Stimulated activated CD4-positive, alpha-beta T cell treated with anti-CD3 and anti-CD28 coated beads, Interleukin-1b, Interleukin-23, amount 100 ng/mL, for 48 hours (primary cell): Measurements from ENCODE around the gene GLRX.

ENCODE experiments used
- DNase-seq: peaks from one replicate; pipeline ENCODE4 v3.0.0-alpha.2; 2020

Gene GLRX

DNA sequence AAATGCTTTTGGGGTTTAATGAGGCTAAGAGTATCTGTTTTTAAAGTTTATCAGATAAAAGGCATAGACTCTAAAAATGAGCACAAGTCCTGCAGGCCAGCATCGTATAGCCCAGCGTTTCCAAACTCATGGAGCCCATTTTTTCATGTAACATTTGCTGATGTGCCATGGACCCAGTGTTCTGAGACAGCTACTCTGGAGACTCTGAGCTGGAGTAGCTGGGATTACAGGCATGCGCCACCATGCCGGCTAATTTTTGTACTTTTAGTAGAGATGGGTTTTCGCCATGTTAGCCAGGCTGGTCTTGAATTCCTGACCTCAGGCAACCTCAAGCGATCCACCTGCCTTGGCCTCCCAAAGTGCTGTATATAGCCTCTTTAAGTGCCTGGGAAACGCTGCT lies 15.8 kb downstream of the GLRX start:
- DNase-seq, result no peak

DNA sequence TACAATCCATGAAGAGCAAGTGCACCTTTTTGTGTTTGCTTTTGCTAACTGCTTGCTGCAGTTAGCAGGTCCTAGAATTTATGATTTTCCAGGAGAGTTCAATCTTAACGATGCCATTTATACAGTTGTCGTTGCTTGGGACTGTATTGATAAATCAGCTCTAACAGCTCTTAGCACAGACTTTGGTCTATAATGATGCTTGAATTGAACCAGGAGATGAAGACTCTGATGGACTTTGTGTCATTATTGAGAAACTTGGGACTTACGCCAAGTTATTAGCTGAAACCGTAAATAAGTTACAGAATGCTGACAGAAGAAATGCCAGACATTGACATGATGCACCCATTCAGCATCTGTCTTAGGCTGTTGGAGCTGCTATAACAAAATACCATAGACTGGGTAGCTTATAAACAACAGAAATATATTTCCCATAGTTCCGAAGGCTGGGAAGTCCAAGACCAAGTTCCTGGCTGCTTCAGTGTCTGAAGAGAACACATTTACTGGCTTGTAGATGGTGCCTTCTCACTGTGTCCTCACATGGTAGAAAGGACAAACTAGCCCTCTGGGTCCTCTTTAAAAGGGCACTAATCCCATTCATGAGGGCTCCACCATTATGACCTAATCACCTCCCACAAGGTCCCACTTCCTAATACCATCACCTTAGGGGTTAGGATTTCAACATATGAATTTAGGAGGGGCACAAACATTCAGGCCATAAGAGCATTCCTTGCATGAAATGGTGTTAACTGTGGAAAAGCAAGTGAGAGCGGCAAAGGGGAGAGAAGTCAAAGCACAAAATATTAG lies 17.6 kb downstream of the GLRX start:
- no peak for DNase-seq

DNA sequence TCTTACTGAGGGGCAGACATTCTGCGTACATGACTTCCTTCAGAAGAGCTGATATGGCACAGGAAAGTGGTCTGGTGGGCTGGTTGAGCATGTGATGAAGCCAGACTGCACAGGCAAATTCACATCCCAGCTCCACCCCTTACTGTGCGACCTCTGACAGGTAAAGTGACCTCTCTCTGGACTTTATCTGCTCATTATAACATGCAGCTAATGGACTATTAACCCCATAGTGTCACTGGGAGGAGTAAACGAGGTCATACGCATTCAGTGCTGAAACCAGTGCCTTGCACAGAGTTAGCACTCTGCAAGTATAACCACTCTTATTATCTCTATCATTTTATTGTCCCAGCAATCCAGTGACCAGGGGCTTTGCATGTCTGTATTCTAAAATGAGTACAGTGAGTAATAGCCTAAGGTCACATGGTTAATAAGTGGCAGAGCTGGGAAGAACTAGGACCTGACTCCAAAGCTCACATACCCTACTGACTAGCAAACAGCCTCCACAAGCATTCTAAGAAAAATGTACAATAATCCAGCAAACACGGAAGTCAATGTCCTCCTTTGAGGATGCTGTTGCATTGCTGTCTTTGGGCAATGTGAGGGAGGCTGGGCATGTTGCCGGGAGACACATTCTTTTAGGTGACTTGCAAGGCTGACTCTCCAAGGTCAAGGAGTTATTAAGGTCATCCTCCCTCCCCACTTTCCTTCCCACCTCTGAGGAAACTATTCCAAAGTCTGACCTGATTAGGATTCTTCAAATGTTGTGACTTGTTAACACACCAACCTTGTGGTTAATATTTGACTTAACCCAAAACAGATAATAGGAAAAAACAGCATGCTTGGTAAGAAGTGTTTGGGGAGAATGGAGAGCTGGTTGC lies 19.0 kb downstream of the GLRX start:
- DNase-seq, result no peak

DNA sequence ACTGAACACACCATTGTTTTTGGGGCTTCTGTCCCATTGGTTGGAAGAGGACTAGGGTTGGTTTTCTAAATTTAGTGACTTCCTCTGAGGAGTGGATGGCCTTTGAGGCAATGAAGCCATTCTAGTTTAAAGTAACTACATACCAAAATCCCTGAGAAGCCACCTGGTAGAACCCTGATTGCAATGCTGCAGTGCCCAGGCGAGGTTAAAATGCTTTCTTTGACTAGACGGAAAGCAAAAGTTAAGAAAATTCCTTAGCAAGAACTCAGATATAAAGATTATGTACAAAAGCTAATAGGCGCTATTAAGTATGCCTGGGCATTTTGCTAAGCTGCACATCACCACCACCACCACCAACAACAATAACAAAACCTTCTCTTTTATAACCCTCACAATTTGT lies 20.6 kb downstream of the GLRX start:
- DNase-seq, result no peak

DNA sequence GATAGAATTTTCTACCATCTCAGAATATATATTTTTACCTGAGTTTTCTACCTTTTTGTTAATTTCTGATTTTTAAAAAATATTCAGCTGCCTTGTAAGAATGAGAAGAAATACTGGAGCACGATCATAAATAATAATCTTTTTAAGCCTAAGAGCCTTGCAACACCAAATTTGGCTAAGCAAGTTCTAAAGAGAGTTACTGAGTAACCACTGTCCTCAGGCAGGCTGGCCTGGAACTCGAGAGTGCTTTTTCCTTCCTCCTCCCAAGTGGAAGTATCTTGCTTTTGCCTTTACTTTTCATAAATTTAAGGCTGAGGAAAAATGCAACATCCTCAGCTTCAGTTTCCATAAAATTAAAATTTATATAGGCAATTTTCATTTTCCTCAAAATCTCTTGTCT lies 21.0 kb downstream of the GLRX start:
- DNase-seq, result no peak

DNA sequence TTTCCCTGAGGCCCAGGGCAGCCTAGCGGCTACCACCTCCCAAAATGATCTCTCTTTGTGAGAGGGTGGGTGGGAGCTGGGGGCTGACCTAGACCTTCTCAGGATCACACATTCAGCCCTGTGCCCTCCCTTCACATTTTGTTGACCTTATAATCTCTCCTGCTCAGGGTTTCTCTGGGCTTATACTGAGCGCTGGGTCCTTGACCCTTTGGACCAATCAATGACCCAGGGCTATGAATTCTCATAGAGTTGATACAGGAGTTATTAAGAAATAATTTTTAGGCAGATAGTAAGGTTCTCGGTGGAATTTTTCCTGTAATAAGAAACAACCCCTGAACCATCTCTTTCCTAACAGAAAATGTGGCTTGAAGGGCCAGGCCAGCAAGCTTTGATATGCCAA lies 22.0 kb downstream of the GLRX start:
- no peak for DNase-seq

DNA sequence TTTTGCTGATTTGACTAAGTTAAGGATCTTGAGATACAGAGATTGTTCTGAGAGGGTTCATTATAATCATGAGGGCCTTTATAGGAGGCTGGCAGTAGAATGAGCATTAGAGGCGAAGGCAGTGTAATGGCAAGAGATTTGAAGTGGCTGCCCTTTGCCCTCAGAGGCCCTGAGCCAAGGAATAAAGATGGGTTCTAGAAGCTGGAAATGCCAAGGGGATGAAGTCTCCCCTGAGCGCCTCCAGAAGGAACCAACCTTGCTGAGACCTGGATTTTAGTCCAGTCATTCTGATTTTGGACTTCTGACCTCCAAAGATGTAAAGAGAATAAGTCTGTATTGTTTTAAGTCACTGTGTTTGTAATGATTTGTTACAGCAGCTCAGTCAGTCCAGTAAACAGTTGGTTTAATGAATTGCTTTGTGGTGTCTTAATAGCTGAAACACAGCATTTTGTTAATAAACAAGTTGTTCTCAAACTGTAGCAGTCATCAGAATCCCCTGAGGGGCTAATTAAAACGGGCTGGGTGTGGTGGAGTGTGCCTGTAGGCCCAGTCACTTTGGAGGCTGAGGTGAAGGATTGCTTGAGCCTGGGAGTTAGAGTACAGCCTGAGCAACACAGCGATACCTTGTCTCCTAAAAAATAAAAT lies 23.2 kb downstream of the GLRX start:
- DNase-seq, result no peak

DNA sequence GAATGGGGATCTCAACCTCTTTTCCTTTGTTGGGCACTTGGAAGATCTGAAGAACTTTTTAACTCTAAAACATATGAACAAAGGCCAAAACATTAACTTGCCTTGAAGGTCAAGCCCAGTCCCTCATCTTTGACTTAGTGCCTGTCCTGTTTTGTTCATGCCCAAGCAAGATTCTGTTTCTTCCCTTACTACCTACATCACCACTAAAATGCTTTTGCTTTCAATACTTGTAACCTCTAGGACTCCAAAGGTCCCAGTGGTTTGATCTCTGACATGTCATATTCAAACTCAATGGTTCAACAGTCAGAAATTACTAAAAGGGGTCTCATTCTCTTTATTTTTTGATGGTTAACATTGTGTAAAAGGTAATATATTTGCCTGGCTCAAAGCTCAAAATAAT lies 24.0 kb downstream of the GLRX start:
- no peak for DNase-seq

DNA sequence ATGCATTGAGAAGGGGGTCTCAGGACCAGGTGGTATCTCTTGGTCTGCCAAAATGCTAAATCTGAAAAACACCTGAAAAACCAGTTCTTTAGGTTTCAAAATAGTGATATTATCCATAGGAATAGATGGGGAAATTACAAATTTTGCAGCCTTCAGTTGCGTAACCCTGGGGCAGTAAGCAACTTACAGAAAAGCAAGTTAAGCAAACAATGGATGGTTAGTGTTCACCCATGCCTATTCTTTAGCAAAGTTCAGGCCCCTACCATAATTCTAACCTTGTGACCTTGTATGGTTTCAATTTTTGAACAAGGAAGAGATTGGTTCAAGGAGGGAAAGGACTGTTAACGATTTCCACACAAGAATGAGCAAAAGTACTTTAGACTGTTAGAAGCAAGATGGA lies 24.5 kb downstream of the GLRX start:
- no peak for DNase-seq

DNA sequence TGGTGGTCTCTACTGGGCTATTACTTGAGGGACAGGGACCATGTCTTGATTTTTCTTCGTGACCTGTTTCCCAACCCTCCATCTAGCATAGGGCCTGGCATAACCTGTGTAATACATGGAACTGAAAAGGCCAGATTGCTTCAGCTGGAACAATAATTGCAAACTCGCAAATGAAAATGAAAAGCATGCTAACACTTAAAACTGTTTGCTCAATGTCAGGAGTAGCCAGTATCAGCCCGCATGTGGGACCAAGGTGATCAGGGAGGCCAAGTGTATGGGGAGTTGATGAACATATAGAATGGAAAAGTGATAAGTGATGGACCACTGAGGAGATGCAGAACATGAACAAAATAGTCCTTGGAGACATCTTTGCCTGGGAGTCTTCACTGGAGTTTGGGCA lies 25.2 kb downstream of the GLRX start:
- DNase-seq, result no peak

DNA sequence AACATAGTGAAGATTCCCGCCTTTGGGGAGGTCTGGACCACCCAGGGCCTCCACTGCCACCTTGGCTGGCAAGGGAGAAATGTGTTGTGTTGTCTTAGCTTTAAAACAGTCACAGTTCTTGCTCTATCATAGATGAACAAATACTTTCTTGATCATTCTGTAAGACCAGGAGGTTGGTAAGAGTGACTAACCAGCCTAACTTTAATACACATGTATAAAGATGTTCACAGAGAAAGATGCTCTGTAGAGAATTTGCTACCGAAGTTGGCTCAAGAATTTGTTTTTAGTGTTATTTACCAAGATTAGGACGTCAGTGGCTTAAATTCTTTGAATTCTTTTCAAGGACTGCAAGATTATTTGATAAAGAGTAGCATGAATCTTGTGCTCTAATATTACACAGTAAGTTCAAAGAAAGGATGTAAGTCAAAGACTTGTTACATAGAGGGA lies 28.4 kb downstream of the GLRX start:
- DNase-seq, result no peak

DNA sequence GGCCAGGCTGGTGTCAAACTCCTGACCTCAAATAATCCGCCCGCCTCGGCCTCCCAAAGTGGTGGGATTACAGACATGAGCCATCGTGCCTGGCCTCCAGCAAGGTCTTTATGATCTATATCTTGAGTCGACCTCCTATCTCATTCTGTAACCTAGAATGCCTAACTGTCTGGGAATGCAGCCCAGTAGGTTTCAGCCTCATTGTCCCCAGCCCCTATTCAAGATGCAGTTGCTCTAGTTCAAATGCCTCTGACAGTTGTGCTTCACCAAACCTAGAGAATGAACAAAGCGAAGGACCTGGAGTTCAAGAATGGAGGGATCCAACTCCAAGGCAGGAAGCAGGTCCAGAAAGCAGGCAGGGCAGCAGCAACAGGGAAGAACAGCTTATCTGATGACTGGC lies 30.8 kb downstream of the GLRX start:
- DNase-seq, result no peak

DNA sequence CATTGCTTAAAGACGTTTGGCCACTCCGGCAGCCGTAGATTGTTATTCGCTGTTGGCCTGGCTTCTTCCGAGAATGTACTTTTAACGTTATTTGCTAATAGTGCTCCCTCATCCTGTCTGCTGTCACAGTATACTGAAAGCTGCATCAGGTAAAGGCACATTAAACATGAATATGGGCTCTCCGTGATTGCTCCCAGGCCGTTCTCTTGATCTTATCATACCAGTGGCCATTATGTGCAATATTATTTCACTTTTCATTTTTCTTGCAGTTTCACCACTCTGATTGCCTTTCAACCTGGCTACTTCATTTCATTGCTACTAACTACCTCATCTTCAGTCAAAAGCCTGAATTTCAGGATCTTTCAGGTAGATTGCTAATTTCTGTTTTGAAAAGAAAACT lies 34.0 kb downstream of the GLRX start:
- DNase-seq, result no peak

DNA sequence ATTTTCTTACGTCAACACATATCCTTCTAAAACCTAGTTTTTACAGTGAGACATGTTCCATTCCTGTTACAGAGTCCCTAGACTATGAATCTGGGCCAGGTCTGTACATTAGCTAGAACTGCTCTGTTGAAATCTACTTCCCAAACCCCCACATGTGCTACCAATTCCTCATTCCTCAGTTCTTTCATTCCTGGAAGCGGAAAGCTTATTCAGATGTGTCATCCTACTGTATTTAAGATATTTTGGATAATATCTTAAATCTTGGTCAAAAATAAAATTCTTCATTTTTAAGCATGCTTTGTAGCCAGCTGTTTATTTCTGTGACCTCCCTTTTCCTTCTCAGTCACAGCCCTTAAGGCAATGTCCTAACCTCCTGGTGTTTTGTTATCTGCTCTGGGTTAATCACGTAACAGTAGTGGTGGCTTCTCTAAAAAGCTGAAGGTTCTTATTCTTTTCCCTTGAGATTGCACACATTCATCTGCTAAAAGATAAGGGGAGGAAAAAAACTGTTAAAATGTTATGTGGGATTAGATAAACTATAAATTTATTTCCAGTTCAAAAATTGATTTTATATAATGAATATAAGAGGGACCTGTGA lies 35.6 kb downstream of the GLRX start:
- DNase-seq, result no peak

DNA sequence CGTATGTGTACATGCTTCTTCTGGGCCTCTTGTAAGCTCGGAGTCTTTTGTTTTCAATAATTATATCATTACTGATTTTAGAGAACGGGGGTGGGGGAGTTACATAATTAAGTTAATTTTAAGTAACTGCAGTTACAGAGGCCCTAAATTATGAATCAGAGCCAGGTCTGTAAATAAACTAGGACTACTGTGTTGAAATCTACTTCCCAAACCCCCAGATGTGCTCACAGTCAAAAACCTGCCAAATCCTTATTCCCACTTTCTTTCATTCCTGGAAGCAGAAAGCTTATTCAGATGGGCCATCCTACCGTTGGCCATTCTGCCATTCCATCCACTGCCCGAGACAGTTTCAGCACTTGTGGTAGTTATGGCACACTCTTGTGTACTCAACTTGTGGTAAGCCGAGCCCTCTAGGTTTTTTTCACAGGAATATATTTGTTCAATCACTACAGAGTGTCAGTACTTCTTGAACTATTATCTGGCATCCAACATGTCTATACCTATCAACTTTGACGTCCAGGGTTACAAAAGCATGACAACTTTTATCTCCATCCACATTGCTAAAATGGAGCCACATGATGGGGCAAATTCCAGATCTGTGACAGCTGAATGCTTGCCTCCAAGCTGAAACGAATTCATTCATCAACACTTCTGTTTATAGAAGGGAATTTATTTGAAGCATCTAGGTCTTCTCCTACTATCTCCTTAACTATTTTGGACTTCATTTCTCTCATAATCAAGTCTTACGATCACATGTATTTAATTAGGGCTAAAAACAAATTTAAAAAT lies 37.8 kb downstream of the GLRX start:
- no peak for DNase-seq

DNA sequence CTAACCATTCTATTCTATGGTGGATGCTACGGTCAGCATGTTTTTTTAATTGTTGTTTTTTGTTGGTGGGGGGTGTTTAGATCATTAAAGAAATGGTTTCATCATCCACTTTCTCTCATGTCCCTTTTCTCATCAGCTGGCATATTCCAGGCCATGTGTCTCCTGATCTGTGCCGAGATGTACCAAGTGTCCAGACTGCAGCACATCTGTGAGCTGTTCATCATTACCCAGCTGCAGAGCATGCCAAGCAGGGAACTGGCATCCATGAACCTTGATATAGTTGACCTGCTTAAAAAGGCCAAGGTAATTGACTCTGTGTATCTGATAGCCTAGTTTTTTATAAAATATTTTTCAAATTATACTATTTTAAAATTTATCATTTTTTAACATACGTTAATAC lies 38.9 kb downstream of the GLRX start:
- no peak for DNase-seq

DNA sequence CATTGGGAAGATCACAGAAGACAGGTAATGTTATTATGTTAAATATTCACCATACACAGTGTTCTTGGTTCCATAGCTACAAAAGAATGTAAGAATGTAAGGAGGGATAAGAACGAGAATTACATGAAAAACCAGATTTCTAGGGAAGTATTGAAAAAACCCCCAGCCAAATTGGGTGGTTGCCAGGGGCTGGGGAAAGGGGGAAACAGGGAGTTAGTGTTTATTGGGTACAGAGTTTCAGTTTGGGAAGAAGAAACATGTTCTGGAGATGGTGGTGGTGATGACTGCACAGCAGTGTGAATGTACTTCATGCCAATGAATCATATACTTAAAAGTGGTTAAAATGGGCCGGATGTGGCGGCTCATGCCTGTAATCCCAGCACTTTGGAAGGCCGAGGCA lies 40.3 kb downstream of the GLRX start:
- no peak for DNase-seq

DNA sequence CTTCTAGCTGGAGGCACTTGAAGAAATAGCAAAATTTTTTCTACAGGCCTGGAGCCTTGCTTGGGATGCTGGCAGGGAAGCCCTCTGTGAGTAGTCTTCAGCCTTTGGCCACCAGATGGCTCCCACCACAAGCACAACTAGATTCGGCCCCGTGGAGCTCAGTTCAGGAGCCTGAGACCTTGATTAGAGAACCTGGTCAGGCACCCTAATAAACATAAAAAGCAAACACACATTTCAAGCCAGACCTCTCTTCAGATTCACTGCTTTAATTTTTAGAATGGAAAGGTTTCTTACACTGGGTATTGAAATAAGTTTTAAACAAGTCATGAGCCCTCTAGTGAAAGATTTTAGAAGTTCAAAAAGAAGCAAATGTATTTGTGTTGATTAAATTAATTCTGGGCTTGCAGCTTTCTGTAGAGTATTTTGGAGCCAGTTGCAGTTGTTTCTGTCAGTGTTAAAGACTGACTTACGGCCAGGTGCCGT lies 41.4 kb downstream of the GLRX start:
- DNase-seq, result peak; percentile 62

DNA sequence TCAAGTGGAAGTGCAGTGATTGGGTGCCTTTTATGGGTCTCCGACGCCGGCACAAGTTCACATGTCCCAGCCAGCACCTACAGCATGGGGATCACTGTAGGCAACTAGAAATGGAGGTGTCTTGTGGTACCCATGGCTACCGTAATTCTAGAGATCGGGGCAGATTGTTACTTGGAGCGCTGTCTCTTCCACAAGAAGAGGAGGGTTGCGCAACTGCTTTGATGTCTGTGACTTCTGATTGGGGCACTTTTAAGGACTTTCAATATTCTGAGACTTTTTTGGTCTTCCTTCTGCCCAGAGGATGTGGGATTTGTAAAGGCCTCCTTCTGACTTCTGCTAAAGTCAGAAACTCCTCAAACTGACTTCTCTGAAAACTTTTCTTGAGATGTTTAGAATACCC lies 41.9 kb downstream of the GLRX start:
- no peak for DNase-seq

DNA sequence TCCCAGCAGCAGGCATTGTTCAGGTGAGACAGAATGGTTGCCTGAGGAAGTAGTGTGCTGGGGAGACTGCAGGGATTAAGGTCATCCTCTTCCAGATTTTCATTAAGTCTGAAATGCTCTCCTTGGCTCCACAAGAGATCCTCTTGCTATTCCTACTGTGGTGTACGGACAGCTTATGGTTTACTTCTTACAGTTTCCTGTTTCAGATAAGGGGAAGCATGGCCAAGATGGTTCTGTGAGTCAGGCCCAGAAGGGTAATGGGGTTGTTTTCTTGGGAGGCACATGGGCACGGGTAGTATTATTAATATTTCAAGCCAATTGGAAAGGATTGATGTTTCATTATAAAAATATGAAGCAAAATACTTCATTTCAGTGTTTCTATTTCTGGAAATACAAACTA lies 42.9 kb downstream of the GLRX start:
- DNase-seq, result no peak

DNA sequence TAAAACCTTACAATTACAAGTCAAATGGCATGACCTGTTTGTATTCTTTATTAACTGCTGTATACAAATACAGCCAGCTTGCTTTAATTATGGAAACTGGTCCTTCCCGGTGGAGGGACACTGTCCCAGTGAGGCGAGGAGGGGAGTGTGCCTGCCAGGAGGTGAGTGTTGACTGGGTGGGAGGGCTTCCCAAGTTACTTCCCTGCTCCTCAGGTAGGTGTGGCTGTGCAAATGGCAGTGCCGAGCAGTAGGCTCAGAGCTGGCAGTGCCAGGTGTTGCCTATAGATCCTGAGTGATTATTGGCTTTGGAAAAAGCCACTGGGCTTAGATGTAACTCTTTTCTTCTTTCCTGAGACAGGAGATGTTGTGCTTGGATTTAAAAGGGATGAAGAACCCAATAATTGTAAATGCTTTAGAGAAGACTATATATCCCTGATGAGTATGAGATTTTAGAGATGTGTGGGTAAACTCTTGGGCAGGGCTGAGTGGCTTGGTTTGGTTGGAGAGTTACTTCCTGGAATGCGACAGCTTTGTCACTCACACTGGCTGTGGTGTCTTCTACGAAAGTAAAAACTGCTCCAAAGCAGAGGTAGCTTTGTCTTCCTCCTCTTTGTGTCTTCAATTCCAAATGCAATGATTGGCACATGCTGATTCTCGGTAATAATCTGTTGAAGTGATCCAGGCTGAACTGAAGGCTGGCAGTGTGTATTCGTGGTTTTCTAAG lies 43.7 kb downstream of the GLRX start:
- DNase-seq, result no peak

DNA sequence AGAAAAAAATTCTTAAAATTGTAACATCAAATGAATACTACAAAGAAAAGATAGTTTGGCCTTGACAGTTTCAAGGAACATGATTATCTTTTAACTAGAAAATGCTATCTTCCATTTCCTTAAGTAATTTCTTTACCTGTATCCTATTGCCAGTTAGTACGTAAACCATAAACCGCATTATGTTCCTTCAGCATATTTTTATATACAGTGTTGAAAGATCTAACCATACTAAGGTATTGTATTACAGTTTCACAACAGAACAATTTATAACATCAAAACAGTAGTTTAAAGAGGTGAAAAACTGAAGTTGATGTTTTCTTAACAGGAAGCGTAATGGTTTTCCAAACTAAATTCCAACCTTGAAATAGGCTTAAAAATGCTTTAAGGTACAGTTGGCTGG lies 45.1 kb downstream of the GLRX start:
- DNase-seq, result no peak
